GM18519 (cell line): ENCODE measurements around the gene CYP2C18.
"Not testable (repeated sequence)": the region's sequence is repeated elsewhere in the genome, so short reads cannot be mapped to it uniquely, and the experiment has no call there.

Source experiments
- ATAC-seq: cut with Tn5 transposase; IDR thresholded peaks from one replicate; pipeline ENCODE4 v1.9.1; 2021; ENCODE audit warnings: mild to moderate bottlenecking, moderate library complexity; ENCODE audit not compliant: unreplicated experiment, low FRiP score

Gene CYP2C18

GRCh38 chr10:94738588-94738987, 55.1 kb downstream of the CYP2C18 start:
- ATAC-seq: no peak

GRCh38 chr10:94747137-94747536, 63.6 kb downstream of the CYP2C18 start:
- no peak for ATAC-seq

DNA sequence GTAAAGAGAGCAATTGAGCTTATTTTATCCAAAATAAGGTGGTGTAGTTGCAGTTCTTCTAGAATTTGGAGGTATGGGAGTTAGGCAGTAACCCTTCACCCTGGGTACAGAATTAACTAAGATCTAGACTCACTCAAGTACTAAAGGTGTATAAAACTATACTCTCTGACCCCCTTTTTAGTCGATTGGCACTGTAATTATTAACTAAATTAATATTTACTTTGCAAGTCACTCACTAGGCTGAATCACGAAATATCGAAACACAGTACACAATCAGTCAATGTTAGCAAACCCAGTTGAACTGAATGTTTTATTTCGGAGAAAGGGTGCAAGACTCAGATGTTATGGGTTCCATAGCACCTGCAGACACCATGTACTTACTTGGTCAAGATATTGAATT, 64.3 kb downstream of the CYP2C18 start:
- ATAC-seq: no peak

- ATAC-seq: no peak
These were observed 74.4 kb downstream of the CYP2C18 start for GRCh38 chr10:94757916-94758315.

- no peak for ATAC-seq
These were observed 77.2 kb downstream of the CYP2C18 start for GRCh38 chr10:94760586-94761178.

DNA sequence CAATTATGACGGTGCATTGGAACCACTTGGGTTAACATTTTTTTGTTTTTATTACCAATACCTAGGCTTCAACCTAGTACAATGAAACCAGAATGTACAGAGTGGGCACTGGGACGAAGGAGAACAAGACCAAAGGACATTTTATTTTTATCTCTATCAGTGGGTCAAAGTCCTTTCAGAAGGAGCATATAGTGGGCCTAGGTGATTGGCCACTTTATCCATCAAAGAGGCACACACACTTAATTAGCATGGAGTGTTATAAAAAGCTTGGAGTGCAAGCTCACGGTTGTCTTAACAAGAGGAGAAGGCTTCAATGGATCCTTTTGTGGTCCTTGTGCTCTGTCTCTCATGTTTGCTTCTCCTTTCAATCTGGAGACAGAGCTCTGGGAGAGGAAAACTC, 78.9 kb downstream of the CYP2C18 start, which contains the start of gene CYP2C19:
Gene CYP2C19 (plus strand): TSS at position 289 of the 400 bp plus-strand sequence. CDS start 25 bp downstream, at position 314.
- no peak for ATAC-seq

GRCh38 chr10:94775425-94775824, 91.9 kb downstream of the CYP2C18 start:
- not testable (repeated sequence) for ATAC-seq

GRCh38 chr10:94777886-94778458, 94.4 kb downstream of the CYP2C18 start:
- no peak for ATAC-seq

DNA sequence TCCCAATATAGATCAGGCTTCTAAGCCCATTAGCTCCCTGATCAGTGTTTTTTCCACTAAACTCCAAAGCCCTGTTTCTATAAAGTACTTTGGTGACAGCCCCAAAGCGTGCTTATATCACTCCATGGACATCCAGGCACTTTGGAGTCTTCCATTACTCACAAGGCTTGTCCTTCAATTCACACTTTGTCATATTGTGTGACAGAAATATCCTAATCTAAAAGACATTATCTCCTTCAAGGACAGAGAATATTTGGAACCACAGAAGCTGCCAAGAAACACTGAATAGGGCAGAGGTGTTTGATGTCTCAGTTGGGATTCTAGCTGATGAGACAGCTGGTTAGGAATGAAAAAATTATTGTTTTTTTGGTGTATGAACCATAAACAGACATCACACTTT, 97.3 kb downstream of the CYP2C18 start:
- ATAC-seq: no peak

GRCh38 chr10:94784256-94784655, 100.7 kb downstream of the CYP2C18 start:
- ATAC-seq: no peak

DNA sequence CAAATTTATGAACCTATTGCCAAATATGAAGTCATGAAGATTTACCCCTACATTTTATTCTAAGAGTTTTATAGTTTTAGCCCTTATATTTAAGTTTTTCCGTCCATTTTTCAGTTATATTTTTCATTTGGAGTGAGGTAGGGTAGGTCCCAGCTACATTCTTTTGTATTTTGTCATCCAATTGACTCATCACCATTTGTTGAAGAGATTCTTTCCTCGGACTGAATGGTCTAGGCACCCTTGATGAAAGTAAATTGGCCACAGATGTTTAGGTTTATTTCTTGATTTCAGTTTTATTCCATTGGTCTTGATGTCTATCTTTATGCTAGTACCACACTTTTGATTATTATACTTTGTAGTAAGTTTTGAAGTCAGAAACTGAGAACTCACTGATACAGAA, 101.7 kb downstream of the CYP2C18 start:
- no peak for ATAC-seq
